Thyroid gland (tissue), 4 donors: ENCODE data around the gene LGALS1.

Experiments
- POLR2A ChIP-seq, 2 donors: fragments of 450-650 bp; IDR thresholded peaks; one replicate each; pipeline ENCODE4 v1.6.1; 2017; ENCODE audit warnings: antibody characterized with exemption in 2 of 2, mild to moderate bottlenecking in 2 of 2, moderate library complexity in 1 of 2
- TF ChIP-seq, protein P1 (sequence below), 6 experiments: fragments of 200-600 bp in 3 of 6; fragments of 450-650 bp in 3 of 6; sonication (generic) in 3 of 6; IDR thresholded peaks; one replicate each; pipeline ENCODE4 v1.5.1; 2016 to 2019; ENCODE audit warnings: antibody characterized with exemption in 6 of 6, mild to moderate bottlenecking in 2 of 6, inconsistent platforms in 1 of 6, moderate library complexity in 1 of 6

DNA sequence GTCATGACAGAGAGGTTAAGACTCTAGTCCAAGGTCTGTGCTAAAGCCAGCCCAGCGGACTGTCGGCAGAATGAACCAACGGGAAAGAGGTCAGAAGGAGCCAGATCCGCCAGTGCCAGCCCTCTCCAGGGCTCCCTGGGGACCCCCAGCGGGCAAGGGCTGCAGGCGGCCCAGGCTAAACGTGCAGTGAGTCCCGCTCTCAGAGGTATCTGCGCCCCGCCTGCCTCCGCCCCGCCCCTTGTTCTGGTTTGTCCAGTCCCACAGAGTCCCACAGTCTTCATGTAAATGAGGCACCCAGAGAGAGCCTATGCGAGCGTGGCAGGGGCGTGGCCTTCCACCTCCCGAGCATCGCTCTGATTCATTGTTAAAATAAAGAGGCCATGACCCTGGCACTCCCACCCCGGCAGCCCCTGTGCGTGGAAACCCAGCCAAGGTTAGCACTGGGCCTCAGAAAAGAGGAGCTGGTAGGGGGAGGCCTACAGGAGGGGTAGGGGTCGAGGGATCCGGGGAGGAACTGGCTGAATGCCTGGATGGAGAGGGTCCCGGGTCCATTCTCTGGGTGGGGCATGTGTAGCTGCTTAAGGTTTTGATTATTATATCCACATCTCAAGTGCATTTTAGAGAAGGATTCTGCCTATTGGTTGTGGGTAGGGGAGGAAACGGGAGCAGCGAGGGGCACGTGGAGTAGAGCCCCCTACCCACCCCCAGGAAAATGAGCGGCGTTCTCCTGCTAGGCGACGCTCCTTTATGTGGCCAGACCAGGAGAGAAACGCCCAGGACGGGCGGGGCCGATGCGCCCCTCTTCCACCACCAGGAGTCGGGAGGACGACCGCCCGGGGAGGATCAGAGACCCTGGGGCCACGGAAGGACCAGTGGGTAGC is 21.5 kb downstream of the LGALS1 start, which contains the start of gene TRIOBP:
- peak in 1 of 2 donors; percentile 29 for TF ChIP-seq POLR2A (IDR thresholded peaks at IDR 0.05)
- TF ChIP-seq, protein P1, sequence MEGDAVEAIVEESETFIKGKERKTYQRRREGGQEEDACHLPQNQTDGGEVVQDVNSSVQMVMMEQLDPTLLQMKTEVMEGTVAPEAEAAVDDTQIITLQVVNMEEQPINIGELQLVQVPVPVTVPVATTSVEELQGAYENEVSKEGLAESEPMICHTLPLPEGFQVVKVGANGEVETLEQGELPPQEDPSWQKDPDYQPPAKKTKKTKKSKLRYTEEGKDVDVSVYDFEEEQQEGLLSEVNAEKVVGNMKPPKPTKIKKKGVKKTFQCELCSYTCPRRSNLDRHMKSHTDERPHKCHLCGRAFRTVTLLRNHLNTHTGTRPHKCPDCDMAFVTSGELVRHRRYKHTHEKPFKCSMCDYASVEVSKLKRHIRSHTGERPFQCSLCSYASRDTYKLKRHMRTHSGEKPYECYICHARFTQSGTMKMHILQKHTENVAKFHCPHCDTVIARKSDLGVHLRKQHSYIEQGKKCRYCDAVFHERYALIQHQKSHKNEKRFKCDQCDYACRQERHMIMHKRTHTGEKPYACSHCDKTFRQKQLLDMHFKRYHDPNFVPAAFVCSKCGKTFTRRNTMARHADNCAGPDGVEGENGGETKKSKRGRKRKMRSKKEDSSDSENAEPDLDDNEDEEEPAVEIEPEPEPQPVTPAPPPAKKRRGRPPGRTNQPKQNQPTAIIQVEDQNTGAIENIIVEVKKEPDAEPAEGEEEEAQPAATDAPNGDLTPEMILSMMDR (IDR thresholded peaks at IDR 0.05), result peak in 5 of 6 experiments; percentile 24 to 64 (median 55)
